ENCODE results near the gene ALKBH8. TPM values are rescaled to one million over a fixed set of nuclear protein-coding genes. Genes with fewer than 3 reads are reported as not detected.
"Not testable (repeated sequence)": the region's sequence is repeated elsewhere in the genome, so short reads cannot be mapped to it uniquely, and the experiment has no call there.

Gene ALKBH8
- total RNA-seq, 2 donors from 2014 or later = 2.6 to 3.6 TPM

- Histone ChIP-seq H3K4me3 (no peak overlapping the region), H3K36me3 (replicated peaks in 1 of 2; ENCODE audit: insufficient read depth in 1 of 2, low read depth in 2 of 2) (no peaks in the 10 kb centered on the region), H3K27ac (no peak overlapping the region), H3K4me1 (no peaks in the 10 kb centered on the region), H3K27me3 (no peaks in the 10 kb centered on the region), H3K9me3 (no peaks in the 10 kb centered on the region)
- DNase-seq (no peak), ATAC-seq (no peak)
- WGBS, 2 donors = 50 to 63% methylated on average over 1 of the region's 1 CpG
- intact Hi-C loops (cut with DNase I) = no loop called here
- TF ChIP-seq POLR2A (IDR thresholded peaks at IDR 0.05) = no peak
- no peak for TF ChIP-seq CTCF (IDR thresholded peaks at IDR 0.05)
Measured at GRCh38 chr11:107545101-107545514, 20.4 kb downstream of the ALKBH8 start.

- H3K36me3 ChIP-seq (replicated peaks in 1 of 2; ENCODE audit: insufficient read depth in 1 of 2, low read depth in 2 of 2) = peaks cover 0 to 3% of the 10 kb centered on the region in 2 donors
- 72 to 77% methylated on average over 3 of the region's 3 CpGs for WGBS, 2 donors
- no peak overlapping the region for H3K27ac ChIP-seq
- no peaks in the 10 kb centered on the region for H3K4me1 ChIP-seq
- ATAC-seq = no peak
- intact Hi-C loops (cut with DNase I) = no loop called here
- H3K27me3 ChIP-seq = no peaks in the 10 kb centered on the region
- TF ChIP-seq CTCF (IDR thresholded peaks at IDR 0.05) (no peak), POLR2A (IDR thresholded peaks at IDR 0.05) (no peak)
- no peaks in the 10 kb centered on the region for H3K9me3 ChIP-seq
- no peak for DNase-seq
- no peak overlapping the region for H3K4me3 ChIP-seq
Measured at GRCh38 chr11:107538821-107539220, 26.7 kb downstream of the ALKBH8 start.

GRCh38 chr11:107538239-107538638 lies 27.3 kb downstream of the ALKBH8 start:
- no peak overlapping the region for H3K4me3 ChIP-seq
- no peaks in the 10 kb centered on the region for H3K9me3 ChIP-seq
- DNase-seq = no peak
- no peak overlapping the region for H3K27ac ChIP-seq
- TF ChIP-seq POLR2A (IDR thresholded peaks at IDR 0.05) (no peak), CTCF (IDR thresholded peaks at IDR 0.05) (no peak)
- intact Hi-C loops (cut with DNase I) = no loop called here
- no peaks in the 10 kb centered on the region for H3K4me1 ChIP-seq
- peaks cover 0 to 3% of the 10 kb centered on the region in 2 donors for H3K36me3 ChIP-seq (replicated peaks in 1 of 2; ENCODE audit: insufficient read depth in 1 of 2, low read depth in 2 of 2)
- H3K27me3 ChIP-seq = no peaks in the 10 kb centered on the region
- no peak for ATAC-seq

GRCh38 chr11:107537155-107537554 lies 28.4 kb downstream of the ALKBH8 start:
- H3K27ac ChIP-seq; DNase-seq; H3K4me3 ChIP-seq; ATAC-seq; H3K9me3 ChIP-seq; H3K36me3 ChIP-seq (replicated peaks in 1 of 2; ENCODE audit: insufficient read depth in 1 of 2, low read depth in 2 of 2); intact Hi-C loops (cut with DNase I); H3K27me3 ChIP-seq; H3K4me1 ChIP-seq: not testable (repeated sequence)

- 89 to 93% methylated on average over 3 of the region's 3 CpGs for WGBS, 2 donors
- intact Hi-C loops (cut with DNase I) = no loop called here
- Histone ChIP-seq H3K4me3 (no peak overlapping the region), H3K36me3 (replicated peaks in 1 of 2; ENCODE audit: insufficient read depth in 1 of 2, low read depth in 2 of 2) (peaks cover 0 to 2% of the 10 kb centered on the region in 2 donors), H3K27me3 (no peaks in the 10 kb centered on the region), H3K9me3 (no peaks in the 10 kb centered on the region), H3K4me1 (no peaks in the 10 kb centered on the region), H3K27ac (no peak overlapping the region)
- TF ChIP-seq CTCF (IDR thresholded peaks at IDR 0.05) (no peak), POLR2A (IDR thresholded peaks at IDR 0.05) (no peak)
- DNase-seq (no peak), ATAC-seq (no peak)
Measured at GRCh38 chr11:107526197-107526596, 39.3 kb downstream of the ALKBH8 start.
